Endothelial cell of umbilical vein (primary cell): ENCODE measurements around the gene NSUN6. TPM values are rescaled to one million over a fixed set of nuclear protein-coding genes. Genes with fewer than 3 reads are reported as not detected.

Experiments
- BruUV-seq: library from RNA; stranded (reverse); fragments of 400-500 nt; replicated peaks from 2 replicates; lab custom pipeline; 2021; lab: Mats Ljungman, UMichigan
- CTCF ChIA-PET: fragments of 300-600, 350-600 bp; sonication (Branson Sonifier 250); formaldehyde crosslinking; loops from one replicate; lab custom pipeline; 2021; ENCODE audit warnings: antibody characterized with exemption, inconsistent platforms; lab: Charles Lee
- POLR2A ChIA-PET: fragments of 300-600, 350-600 bp; sonication (Branson Sonifier 250); formaldehyde crosslinking; loops from one replicate; lab custom pipeline; 2021; ENCODE audit warnings: antibody characterized with exemption, inconsistent platforms; lab: Charles Lee
- DNase-seq: peaks from one replicate; pipeline ENCODE4 v3.0.0-alpha.2; 2011; ENCODE audit warnings: low read depth, low spot score
- FAIRE-seq: peaks from 2 replicates; lab custom pipeline; 2011; peaks lifted over from hg19 to GRCh38; lab: Jason Lieb, UNC
- H2AFZ ChIP-seq: 2 replicates; pipeline ENCODE4 v1.6.0; 2012; ENCODE audit warnings: low read depth, low read length, control low read depth, inconsistent platforms
- H3K27ac ChIP-seq: 2 replicates; pipeline ENCODE4 v1.5.1; 2011; ENCODE audit warnings: low read depth, mild to moderate bottlenecking, control low read depth, low read length, moderate library complexity; ENCODE audit not compliant: insufficient read depth
- H3K27me3 ChIP-seq, 2 experiments: 2 replicates each; pipeline versions ENCODE4 v1.6.0 to v1.6.1; 2011; ENCODE audit warnings: low read length in 2 of 2, mixed read lengths in 1 of 2; ENCODE audit not compliant: control insufficient read depth in 2 of 2, insufficient read depth in 2 of 2
- H3K36me3 ChIP-seq, 2 experiments: 2 replicates in 1 of 2; 3 replicates in 1 of 2; pipeline ENCODE4 v1.5.1; 2011; ENCODE audit warnings: low read length in 2 of 2, mild to moderate bottlenecking in 1 of 2, moderate library complexity in 1 of 2; ENCODE audit not compliant: control insufficient read depth in 2 of 2, insufficient read depth in 2 of 2; ENCODE audit errors: extremely low read depth in 1 of 2
- H3K4me1 ChIP-seq: 3 replicates; pipeline ENCODE4 v1.5.1; 2011; ENCODE audit warnings: mild to moderate bottlenecking, low read length; ENCODE audit not compliant: control insufficient read depth, insufficient read depth; ENCODE audit errors: extremely low read depth
- H3K4me2 ChIP-seq: 2 replicates; pipeline ENCODE4 v1.6.1; 2011; ENCODE audit warnings: low read length, control low read depth, mixed read lengths; ENCODE audit not compliant: insufficient read depth
- H3K4me3 ChIP-seq, 3 experiments: fragments of 200-600 bp in 1 of 3; sonication (generic), shearing (Covaris generic) in 1 of 3; replicated peaks in 1 of 3; 2 replicates each; pipeline ENCODE4 v1.5.1; 2011 to 2016; ENCODE audit warnings: control low read depth in 3 of 3, low read length in 3 of 3, mild to moderate bottlenecking in 2 of 3, inconsistent platforms in 1 of 3, low read depth in 1 of 3, moderate library complexity in 1 of 3; ENCODE audit not compliant: insufficient read depth in 1 of 3
- H3K79me2 ChIP-seq: 2 replicates; pipeline ENCODE4 v1.6.0; 2012; ENCODE audit warnings: low read length, inconsistent platforms; ENCODE audit not compliant: control insufficient read depth, insufficient read depth
- H3K9ac ChIP-seq: replicated peaks from 2 replicates; pipeline ENCODE3; 2011; ENCODE audit warnings: low read length, control low read depth; ENCODE audit not compliant: insufficient read depth; ENCODE audit errors: extremely low read depth
- H3K9me1 ChIP-seq: replicated peaks from 3 replicates; pipeline ENCODE4 v1.6.0; 2011; ENCODE audit warnings: mild to moderate bottlenecking, low read length; ENCODE audit not compliant: control insufficient read depth, insufficient read depth; ENCODE audit errors: extremely low read depth
- H3K9me3 ChIP-seq: replicated peaks from 2 replicates; pipeline ENCODE4 v1.5.1; 2012; ENCODE audit warnings: low read length, inconsistent platforms; ENCODE audit not compliant: control insufficient read depth, insufficient read depth
- H4K20me1 ChIP-seq: replicated peaks from 2 replicates; pipeline ENCODE3; 2011; ENCODE audit warnings: mild to moderate bottlenecking, low read length; ENCODE audit not compliant: control insufficient read depth, insufficient read depth; ENCODE audit errors: extremely low read depth
- CTCF ChIP-seq, 2 donors: IDR thresholded peaks; 1 replicate in 1 of 2; 2 replicates in 1 of 2; pipeline ENCODE4 v1.5.1; 2011; ENCODE audit warnings: low read length in 2 of 2, mild to moderate bottlenecking in 2 of 2, moderate library complexity in 2 of 2, control low read depth in 1 of 2, inconsistent platforms in 1 of 2, low read depth in 1 of 2; ENCODE audit not compliant: insufficient read depth in 1 of 2; ENCODE audit errors: extremely low read depth in 1 of 2
- EZH2 ChIP-seq: IDR thresholded peaks from 2 replicates; pipeline ENCODE4 v1.6.1; 2012; ENCODE audit warnings: borderline replicate concordance, low read depth, mild to moderate bottlenecking, moderate library complexity, low read length, inconsistent platforms; ENCODE audit not compliant: severe bottlenecking
- FOS ChIP-seq: IDR thresholded peaks from 2 replicates; pipeline ENCODE4 v1.6.1; 2011; ENCODE audit warnings: mild to moderate bottlenecking, low read length, moderate library complexity, borderline replicate concordance; ENCODE audit not compliant: insufficient read depth
- GATA2 ChIP-seq: IDR thresholded peaks from 2 replicates; pipeline ENCODE4 v1.7.0; 2011; ENCODE audit warnings: low read depth, mild to moderate bottlenecking, moderate library complexity, mixed read lengths, low read length; ENCODE audit not compliant: insufficient read length, insufficient read depth
- JUN ChIP-seq: IDR thresholded peaks from 2 replicates; pipeline ENCODE4 v1.6.1; 2011; ENCODE audit warnings: borderline replicate concordance, low read depth; ENCODE audit not compliant: insufficient read length, insufficient read depth
- MAX ChIP-seq: IDR thresholded peaks from 2 replicates; pipeline ENCODE4 v1.6.1; 2011; ENCODE audit not compliant: insufficient read depth, insufficient read length
- MYC ChIP-seq: IDR thresholded peaks from one replicate; pipeline ENCODE4 v1.6.1; 2011; ENCODE audit warnings: mild to moderate bottlenecking, low read depth, low read length
- POLR2A ChIP-seq: IDR thresholded peaks from 2 replicates; pipeline ENCODE4 v1.6.1; 2012; ENCODE audit warnings: low read depth, mild to moderate bottlenecking, control low read depth, low read length
- POLR2AphosphoS5 ChIP-seq: IDR thresholded peaks from 2 replicates; pipeline ENCODE4 v1.6.1; 2012; ENCODE audit warnings: low read depth, mild to moderate bottlenecking, control low read depth, low read length, moderate library complexity; ENCODE audit not compliant: insufficient read depth
- dilution Hi-C: fragments of 300-500 bp; cut with MboI; formaldehyde crosslinking; loops from one replicate; pipeline ENCODE4 v1.15.0; 2019; ENCODE audit warnings: low sequenced_read_pairs; ENCODE audit not compliant: extremely low pct_ligation_motif_present
- intact Hi-C: fragments of 100-400 bp; cut with micrococcal nuclease; formaldehyde crosslinking; loops from one replicate; pipeline ENCODE4 v1.10.0; 2022
- polyA plus RNA-seq, 4 experiments: library from polyadenylated mRNA; depleted of rRNA in 3 of 4; stranded (reverse) in 3 of 4; unstranded in 1 of 4; fragments of >200 nt; gene quantifications; 2 replicates each; pipeline versions ENCODE4 v1.2.1 to v1.2.3, GENCODE V29; 2011 to 2012; ENCODE audit warnings: missing spikeins in 1 of 4
- total RNA-seq: library from RNA; stranded (reverse); gene quantifications from 2 replicates; pipeline ENCODE4 v1.2.3, GENCODE V29; 2021

NSUN6 gene
- total and polyA plus RNA-seq, 2 donors (not counting 3 experiments of a cell fraction or from before 2014, with no cell fraction given): 3.3 to 5.2 TPM

GRCh38 chr10:18556522-18557147, 94.8 kb downstream of the NSUN6 start:
- intact Hi-C loops: no loop called here
- Histone ChIP-seq H3K27me3 (no peaks in the 10 kb centered on the region), H3K27ac (no peak overlapping the region), H3K4me2 (no peak overlapping the region), H3K4me1 (no peaks in the 10 kb centered on the region), H3K9me3 (no peaks in the 10 kb centered on the region), H3K36me3 (no peaks in the 10 kb centered on the region), H3K4me3 (no peak overlapping the region), H2AFZ (no peak overlapping the region), H4K20me1 (no peaks in the 10 kb centered on the region), H3K9ac (no peak overlapping the region), H3K79me2 (no peaks in the 10 kb centered on the region), H3K9me1 (no peaks in the 10 kb centered on the region)
- TF ChIP-seq MAX (no peak), EZH2 (no peak), POLR2A (no peak)
- DNase-seq: no peak
- ChIA-PET CTCF (no interaction called here), POLR2A (no interaction called here)
- no peak for FAIRE-seq
- no TSS peak for BruUV-seq
- dilution Hi-C loops: no loop called here

- FAIRE-seq (no peak), DNase-seq (no peak)
- intact Hi-C loops: no loop called here
- no peak for TF ChIP-seq POLR2A
- TF ChIP-seq EZH2: no peak
- no peak for TF ChIP-seq JUN
- no peak for TF ChIP-seq MAX
- no peak for TF ChIP-seq MYC
- TF ChIP-seq FOS: no peak
- TF ChIP-seq GATA2: no peak
- no peak for TF ChIP-seq POLR2AphosphoS5
- no peak for TF ChIP-seq CTCF (IDR thresholded peaks at IDR 0.05; ENCODE audit: extremely low read depth in 1 of 2, insufficient read depth in 1 of 2, low read depth in 1 of 2, low read length in 2 of 2)
- no TSS peak for BruUV-seq
- ChIA-PET CTCF (no interaction called here), POLR2A (no interaction called here)
- no peaks in the 10 kb centered on the region for H4K20me1 ChIP-seq
- no peaks in the 10 kb centered on the region for H3K27me3 ChIP-seq
- H3K4me3 ChIP-seq: no peak overlapping the region
- no peaks in the 10 kb centered on the region for H3K9me1 ChIP-seq
- dilution Hi-C loops: no loop called here
- no peaks in the 10 kb centered on the region for H3K79me2 ChIP-seq
- no peak overlapping the region for H3K4me2 ChIP-seq
- H2AFZ ChIP-seq: no peak overlapping the region
- H3K36me3 ChIP-seq: no peaks in the 10 kb centered on the region
- no peak overlapping the region for H3K27ac ChIP-seq
- H3K4me1 ChIP-seq: no peaks in the 10 kb centered on the region
- no peak overlapping the region for H3K9ac ChIP-seq
- H3K9me3 ChIP-seq: no peaks in the 10 kb centered on the region
Observed at GRCh38 chr10:18554479-18554878, 96.9 kb downstream of the NSUN6 start.
